Lower leg skin (tissue), 4 donors: Measurements from ENCODE around the gene SOX5. TPM values are rescaled to one million over a fixed set of nuclear protein-coding genes. Genes with fewer than 3 reads are reported as not detected.

Source experiments
- DNase-seq, 2 donors: peaks; one replicate each; pipeline ENCODE4 v3.0.0-alpha.2; 2019; ENCODE audit warnings: low spot score in 2 of 2
- H3K4me3 ChIP-seq: fragments of 200-600 bp; sonication (generic); 2 replicates; pipeline ENCODE4 v1.5.1; 2017; ENCODE audit warnings: mild to moderate bottlenecking, low read depth; ENCODE audit not compliant: poor library complexity, severe bottlenecking
- CTCF ChIP-seq, 3 donors: fragments of 450-650 bp; IDR thresholded peaks; one replicate each; pipeline ENCODE4 v1.5.1; 2016; ENCODE audit warnings: antibody characterized with exemption in 3 of 3, mild to moderate bottlenecking in 3 of 3, moderate library complexity in 2 of 3
- POLR2A ChIP-seq, 2 donors: fragments of 450-650 bp; IDR thresholded peaks; one replicate each; pipeline ENCODE4 v1.6.1; 2016 to 2017; ENCODE audit warnings: antibody characterized with exemption in 2 of 2, mild to moderate bottlenecking in 1 of 2, moderate library complexity in 1 of 2
- WGBS, 2 donors: methylation state at CpG; one replicate each; pipeline ENCODE4 v1.1.5; 2018; 5-methylcytosine and 5-hydroxymethylcytosine counted together
- intact Hi-C: fragments of 100-400 bp; cut with DNase I; formaldehyde crosslinking; loops from one replicate; pipeline ENCODE4 v1.15.0; 2023; ENCODE audit warnings: low total_unique reads
- total RNA-seq, 4 donors: library from RNA; depleted of rRNA; stranded (reverse); fragments of >200 nt; gene quantifications; one replicate each; pipeline ENCODE4 v1.1.0, GENCODE V29; 2016

The SOX5 gene
- total RNA-seq, 4 donors from 2014 or later = 23.7 to 59.7 (median 33.6) TPM

DNA sequence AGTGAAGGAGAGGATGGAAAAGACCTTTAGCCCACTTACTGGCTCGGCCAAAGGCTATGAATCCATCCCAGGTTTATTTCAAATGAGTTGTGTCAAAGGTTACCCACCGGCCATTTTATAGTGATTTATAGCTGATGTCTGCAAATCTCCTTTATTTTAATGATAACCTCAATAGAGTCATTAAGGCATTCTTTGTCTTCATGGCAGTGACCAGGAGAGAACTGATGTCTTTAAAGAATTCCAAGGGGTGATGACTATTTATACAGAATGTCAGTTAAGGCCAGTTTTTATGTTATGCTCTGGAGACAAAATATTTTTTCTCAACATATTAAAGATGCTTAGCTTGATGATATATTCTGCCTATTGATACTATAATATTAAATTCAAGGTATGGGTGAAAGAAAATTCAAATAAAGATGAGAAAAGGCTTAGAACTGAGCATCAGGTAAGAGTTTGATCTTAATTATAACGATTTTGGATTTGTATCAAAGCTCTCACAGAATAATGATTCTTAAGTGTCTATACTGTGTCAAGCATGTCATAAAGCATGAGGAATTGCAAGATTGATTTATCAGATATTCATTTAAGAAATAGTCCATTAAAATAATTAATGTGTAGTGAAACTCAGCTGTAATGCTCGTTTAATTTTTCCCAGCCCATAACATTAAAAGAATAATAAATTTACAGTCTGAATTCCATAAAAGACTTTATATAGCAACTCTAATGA lies 361.5 kb downstream of the SOX5 start:
- 58 to 60% methylated on average over 4 of the region's 4 CpGs for WGBS, 2 donors
- DNase-seq = no peak
- intact Hi-C loops = no loop called here
- TF ChIP-seq CTCF (IDR thresholded peaks at IDR 0.05) = no peak
- TF ChIP-seq POLR2A (IDR thresholded peaks at IDR 0.05) = no peak
- no peak overlapping the region for H3K4me3 ChIP-seq

- TF ChIP-seq POLR2A (IDR thresholded peaks at IDR 0.05) (no peak), CTCF (IDR thresholded peaks at IDR 0.05) (no peak)
- H3K4me3 ChIP-seq = no peak overlapping the region
- DNase-seq = no peak
- intact Hi-C loops = no loop called here
- 81 to 84% methylated on average over 11 of the region's 11 CpGs for WGBS, 2 donors
These were observed 363.7 kb downstream of the SOX5 start for GRCh38 chr12:23585782-23586163.

- H3K4me3 ChIP-seq = no peak overlapping the region
- intact Hi-C loops = no loop called here
- WGBS, 2 donors = 87% methylated on average over 2 of the region's 2 CpGs
- TF ChIP-seq POLR2A (IDR thresholded peaks at IDR 0.05) (no peak), CTCF (IDR thresholded peaks at IDR 0.05) (no peak)
- DNase-seq = no peak
These were observed 364.2 kb downstream of the SOX5 start for GRCh38 chr12:23585156-23585781.

- 82 to 86% methylated on average over 3 of the region's 3 CpGs for WGBS, 2 donors
- H3K4me3 ChIP-seq = no peak overlapping the region
- TF ChIP-seq POLR2A (IDR thresholded peaks at IDR 0.05) = no peak
- no peak for TF ChIP-seq CTCF (IDR thresholded peaks at IDR 0.05)
- no peak for DNase-seq
- intact Hi-C loops = no loop called here
These were observed 367.6 kb downstream of the SOX5 start for GRCh38 chr12:23581913-23582312.

DNA sequence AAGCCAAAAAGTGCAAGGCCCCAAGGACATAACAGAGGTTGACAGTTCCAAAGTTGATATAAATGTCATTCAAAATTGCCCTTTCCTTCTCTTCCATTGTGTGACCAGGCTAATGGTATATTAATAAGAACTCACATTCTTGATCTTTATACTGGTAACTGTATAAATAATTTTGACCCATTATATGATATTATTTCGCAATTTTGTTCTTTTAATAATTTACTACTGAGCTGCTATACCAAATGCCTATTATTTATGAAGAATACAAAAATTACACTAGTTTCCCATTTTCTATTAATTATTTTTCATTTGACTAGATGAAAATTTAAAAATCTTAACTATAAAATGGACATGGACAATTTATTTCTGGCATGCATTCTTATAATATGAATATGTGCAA lies 370.2 kb downstream of the SOX5 start:
- no peak overlapping the region for H3K4me3 ChIP-seq
- TF ChIP-seq POLR2A (IDR thresholded peaks at IDR 0.05) (no peak), CTCF (IDR thresholded peaks at IDR 0.05) (no peak)
- intact Hi-C loops = no loop called here
- 94 to 97% methylated on average over 1 of the region's 1 CpG for WGBS, 2 donors
- no peak for DNase-seq
